ENCODE measurements around the gene RAB40B.

RAB40B gene

DNA sequence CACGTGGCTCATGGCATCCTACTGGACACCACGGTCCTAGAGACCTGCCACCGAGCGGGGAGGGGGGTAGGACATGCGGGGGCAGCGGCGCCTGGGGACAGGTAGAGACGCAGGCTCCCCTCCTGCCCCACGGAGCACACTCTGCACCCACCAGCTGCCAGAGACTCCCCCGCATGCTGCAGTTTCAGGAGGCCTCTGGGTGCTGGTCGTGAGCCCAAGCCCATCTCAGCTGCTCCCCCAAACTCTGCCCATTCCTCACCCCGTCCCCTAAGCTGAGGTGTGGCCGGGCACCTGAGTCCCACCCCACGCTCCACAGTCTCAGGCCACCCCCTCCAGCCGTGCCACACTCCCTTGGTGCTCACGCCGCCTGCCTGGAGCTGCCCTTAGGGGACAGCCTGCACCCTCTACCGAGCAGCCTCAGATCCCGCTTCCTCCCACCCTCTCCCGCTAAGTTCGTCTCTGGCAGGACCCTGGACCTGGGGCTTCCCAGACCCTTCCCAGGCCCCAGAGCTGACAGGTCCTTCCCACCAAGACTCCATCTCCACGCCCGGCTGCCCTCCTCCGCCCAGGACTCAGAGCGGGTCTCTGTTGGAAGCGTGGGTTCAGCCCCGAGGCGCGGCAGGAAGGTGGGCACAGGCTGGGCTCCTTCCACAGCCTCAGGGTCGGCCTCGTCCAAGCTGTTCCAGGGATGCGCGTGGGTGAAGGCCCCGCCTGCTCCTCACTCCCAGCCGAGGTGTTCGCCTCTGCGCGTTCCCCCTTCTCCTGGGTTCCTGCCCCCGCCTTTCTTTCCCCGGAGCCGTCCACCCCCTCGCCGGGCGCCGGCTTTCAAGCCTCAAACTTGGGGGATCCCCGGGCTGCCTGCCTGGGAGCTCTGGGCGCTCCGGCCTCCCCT lies 1.3 kb downstream of the RAB40B start:
- no peaks in the 10 kb centered on the region for H3K9me3 ChIP-seq (ENCODE audit: control insufficient read depth, low read length)
- peaks cover 18% of the 10 kb centered on the region for H3K79me2 ChIP-seq
- H3K4me2 ChIP-seq (ENCODE audit: low read length) = peak overlapping the region; percentile 83
- no peak overlapping the region for H3K27ac ChIP-seq
- H3K4me3 ChIP-seq (ENCODE audit: low read depth, low read length) = peak overlapping the region; percentile 47
- TF ChIP-seq, protein P1, sequence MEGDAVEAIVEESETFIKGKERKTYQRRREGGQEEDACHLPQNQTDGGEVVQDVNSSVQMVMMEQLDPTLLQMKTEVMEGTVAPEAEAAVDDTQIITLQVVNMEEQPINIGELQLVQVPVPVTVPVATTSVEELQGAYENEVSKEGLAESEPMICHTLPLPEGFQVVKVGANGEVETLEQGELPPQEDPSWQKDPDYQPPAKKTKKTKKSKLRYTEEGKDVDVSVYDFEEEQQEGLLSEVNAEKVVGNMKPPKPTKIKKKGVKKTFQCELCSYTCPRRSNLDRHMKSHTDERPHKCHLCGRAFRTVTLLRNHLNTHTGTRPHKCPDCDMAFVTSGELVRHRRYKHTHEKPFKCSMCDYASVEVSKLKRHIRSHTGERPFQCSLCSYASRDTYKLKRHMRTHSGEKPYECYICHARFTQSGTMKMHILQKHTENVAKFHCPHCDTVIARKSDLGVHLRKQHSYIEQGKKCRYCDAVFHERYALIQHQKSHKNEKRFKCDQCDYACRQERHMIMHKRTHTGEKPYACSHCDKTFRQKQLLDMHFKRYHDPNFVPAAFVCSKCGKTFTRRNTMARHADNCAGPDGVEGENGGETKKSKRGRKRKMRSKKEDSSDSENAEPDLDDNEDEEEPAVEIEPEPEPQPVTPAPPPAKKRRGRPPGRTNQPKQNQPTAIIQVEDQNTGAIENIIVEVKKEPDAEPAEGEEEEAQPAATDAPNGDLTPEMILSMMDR (IDR thresholded peaks at IDR 0.05) = no peak
- H3K9ac ChIP-seq = no peak overlapping the region
- H2AFZ ChIP-seq = no peak overlapping the region
- no peaks in the 10 kb centered on the region for H3K36me3 ChIP-seq (ENCODE audit: control insufficient read depth, insufficient read depth, low read length)
- H3K4me1 ChIP-seq = no peaks in the 10 kb centered on the region
- no peaks in the 10 kb centered on the region for H3K27me3 ChIP-seq (ENCODE audit: control insufficient read depth, insufficient read depth, low read length)

DNA sequence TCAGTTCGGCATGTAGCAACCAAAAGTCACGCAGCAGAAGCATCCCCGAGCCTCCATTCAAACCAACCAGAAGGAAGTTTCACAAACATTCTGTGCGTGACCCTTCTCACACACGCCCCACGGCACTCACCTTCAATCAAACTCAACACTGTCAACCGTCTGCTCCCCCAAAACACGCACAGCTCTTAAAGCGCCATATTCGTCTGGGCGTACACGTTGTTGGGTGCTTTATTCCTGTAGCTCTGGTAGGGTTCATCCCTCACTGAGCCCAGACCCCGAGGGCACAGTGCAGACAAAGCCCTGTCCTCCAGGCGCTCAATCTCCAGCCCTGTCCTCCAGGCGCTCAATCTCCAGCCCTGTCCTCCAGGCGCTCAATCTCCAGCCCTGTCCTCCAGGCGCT lies 2.2 kb downstream of the RAB40B start:
- no peak overlapping the region for H3K9ac ChIP-seq
- H3K4me2 ChIP-seq (ENCODE audit: low read length) = no peak overlapping the region
- no peaks in the 10 kb centered on the region for H3K36me3 ChIP-seq (ENCODE audit: control insufficient read depth, insufficient read depth, low read length)
- H3K27me3 ChIP-seq (ENCODE audit: control insufficient read depth, insufficient read depth, low read length) = no peaks in the 10 kb centered on the region
- H3K9me3 ChIP-seq (ENCODE audit: control insufficient read depth, low read length) = no peaks in the 10 kb centered on the region
- H2AFZ ChIP-seq = no peak overlapping the region
- H3K4me3 ChIP-seq (ENCODE audit: low read depth, low read length) = no peak overlapping the region
- peaks cover 18% of the 10 kb centered on the region for H3K79me2 ChIP-seq
- TF ChIP-seq, protein P1 (IDR thresholded peaks at IDR 0.05) = no peak
- H3K4me1 ChIP-seq = no peaks in the 10 kb centered on the region
- H3K27ac ChIP-seq = no peak overlapping the region

DNA sequence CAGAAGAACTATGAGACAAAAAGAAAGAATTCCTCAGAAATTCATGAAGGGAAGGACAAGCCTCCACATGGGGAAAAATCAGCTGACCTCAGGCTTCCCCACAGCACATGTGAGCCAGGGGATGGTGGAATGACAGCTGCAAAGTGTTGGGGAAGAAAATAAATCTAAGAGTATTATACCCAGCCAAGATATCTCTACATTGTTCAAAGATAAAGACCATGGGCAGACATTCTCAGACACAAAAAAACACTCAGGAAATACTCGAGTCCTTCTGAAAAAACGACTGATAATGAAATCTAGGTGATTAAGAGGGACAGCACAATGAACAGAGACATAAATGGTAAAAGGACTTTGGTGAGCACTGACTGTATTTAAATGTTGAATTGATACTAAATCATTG lies 3.9 kb downstream of the RAB40B start:
- no peaks in the 10 kb centered on the region for H3K9me3 ChIP-seq (ENCODE audit: control insufficient read depth, low read length)
- no peak overlapping the region for H3K27ac ChIP-seq
- peaks cover 21% of the 10 kb centered on the region for H3K79me2 ChIP-seq
- H3K4me2 ChIP-seq (ENCODE audit: low read length) = no peak overlapping the region
- no peak overlapping the region for H3K4me3 ChIP-seq (ENCODE audit: low read depth, low read length)
- H3K9ac ChIP-seq = no peak overlapping the region
- no peak overlapping the region for H2AFZ ChIP-seq
- no peaks in the 10 kb centered on the region for H3K4me1 ChIP-seq
- H3K27me3 ChIP-seq (ENCODE audit: control insufficient read depth, insufficient read depth, low read length) = no peaks in the 10 kb centered on the region
- no peaks in the 10 kb centered on the region for H3K36me3 ChIP-seq (ENCODE audit: control insufficient read depth, insufficient read depth, low read length)
- TF ChIP-seq, protein P1 (IDR thresholded peaks at IDR 0.05) = no peak

DNA sequence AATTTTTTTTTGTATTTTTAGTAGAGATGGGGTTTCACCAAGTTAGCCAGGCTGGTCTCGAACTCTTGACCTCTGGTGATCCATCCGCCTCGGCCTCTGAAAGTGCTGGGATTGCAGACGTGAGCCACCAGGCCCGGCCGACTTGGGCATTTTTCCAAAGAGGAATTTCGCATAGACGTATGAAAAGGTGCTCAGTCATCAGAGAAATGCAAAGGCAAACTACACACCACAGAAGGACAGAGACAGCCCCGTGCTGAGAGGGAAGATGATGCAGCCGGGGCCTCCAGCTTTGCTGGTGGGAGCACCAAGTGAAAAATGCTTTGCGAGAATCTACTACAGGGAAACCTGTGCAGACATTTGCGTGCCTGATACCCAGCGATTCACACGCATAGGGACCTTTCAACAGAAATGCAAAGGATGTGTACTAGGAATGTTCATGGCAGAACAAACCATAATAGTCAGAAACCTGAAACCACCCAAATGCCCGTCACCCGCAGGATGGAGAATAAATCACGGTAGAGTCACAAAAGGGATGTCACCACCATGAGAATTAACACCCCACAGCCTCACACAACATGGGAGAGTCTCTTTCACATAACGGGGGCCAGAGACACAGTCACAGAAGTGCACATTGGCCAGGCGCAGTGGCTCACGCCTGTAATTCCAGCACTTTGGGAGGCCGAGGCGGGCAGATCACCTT lies 5.2 kb downstream of the RAB40B start:
- Histone ChIP-seq H3K4me3 (ENCODE audit: low read depth, low read length) (no peak overlapping the region), H3K9me3 (ENCODE audit: control insufficient read depth, low read length) (no peaks in the 10 kb centered on the region), H3K36me3 (ENCODE audit: control insufficient read depth, insufficient read depth, low read length) (no peaks in the 10 kb centered on the region), H3K27ac (no peak overlapping the region), H3K9ac (no peak overlapping the region), H2AFZ (no peak overlapping the region), H3K79me2 (peaks cover 23% of the 10 kb centered on the region), H3K4me2 (ENCODE audit: low read length) (no peak overlapping the region), H3K4me1 (no peaks in the 10 kb centered on the region), H3K27me3 (ENCODE audit: control insufficient read depth, insufficient read depth, low read length) (no peaks in the 10 kb centered on the region)
- TF ChIP-seq, protein P1 (IDR thresholded peaks at IDR 0.05) = no peak
